ENCODE data around the gene PRKG1.
"Not testable (repeated sequence)": the region's sequence is repeated elsewhere in the genome, so short reads cannot be mapped to it uniquely, and the experiment has no call there.

PRKG1 gene

DNA sequence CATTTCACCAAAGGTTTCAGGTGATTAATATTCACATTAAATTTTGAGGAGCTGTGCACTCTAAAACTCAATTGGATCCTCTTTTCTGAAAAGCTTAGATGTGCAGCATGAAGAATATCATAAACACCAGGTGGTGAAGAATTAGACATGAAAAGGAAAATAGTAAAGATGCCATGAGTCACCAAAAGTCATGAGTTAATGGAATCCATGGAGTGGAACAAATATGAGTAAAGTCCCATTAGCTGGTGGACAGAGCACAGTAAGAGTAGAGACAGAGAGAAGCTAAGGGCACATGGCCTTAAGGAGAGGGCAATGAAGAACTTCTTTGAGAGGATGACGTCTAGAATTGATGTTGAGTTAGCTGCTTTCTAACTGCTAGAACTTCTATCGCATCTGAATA is 353.5 kb downstream of the PRKG1 start:
- no peak for DNase-seq (ENCODE audit: low read depth)

DNA sequence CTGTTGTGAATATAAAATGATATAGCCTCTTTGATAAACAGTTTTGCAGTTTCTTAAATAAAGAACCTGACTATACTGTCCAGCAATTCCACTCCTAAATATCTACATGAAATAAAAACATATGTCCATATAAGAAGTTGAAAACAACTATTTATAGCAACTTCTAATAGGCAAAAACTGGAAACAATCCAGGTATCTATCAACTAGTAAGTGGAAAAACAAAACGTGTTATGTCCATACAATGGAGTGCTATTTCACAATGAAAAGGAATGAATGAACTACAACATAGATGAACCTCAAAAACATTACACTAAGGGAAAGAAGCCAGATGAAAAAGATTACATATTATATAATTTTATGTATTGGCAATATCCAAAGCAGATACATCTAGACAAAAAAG is 356.2 kb downstream of the PRKG1 start:
- DNase-seq (ENCODE audit: low read depth): no peak

DNA sequence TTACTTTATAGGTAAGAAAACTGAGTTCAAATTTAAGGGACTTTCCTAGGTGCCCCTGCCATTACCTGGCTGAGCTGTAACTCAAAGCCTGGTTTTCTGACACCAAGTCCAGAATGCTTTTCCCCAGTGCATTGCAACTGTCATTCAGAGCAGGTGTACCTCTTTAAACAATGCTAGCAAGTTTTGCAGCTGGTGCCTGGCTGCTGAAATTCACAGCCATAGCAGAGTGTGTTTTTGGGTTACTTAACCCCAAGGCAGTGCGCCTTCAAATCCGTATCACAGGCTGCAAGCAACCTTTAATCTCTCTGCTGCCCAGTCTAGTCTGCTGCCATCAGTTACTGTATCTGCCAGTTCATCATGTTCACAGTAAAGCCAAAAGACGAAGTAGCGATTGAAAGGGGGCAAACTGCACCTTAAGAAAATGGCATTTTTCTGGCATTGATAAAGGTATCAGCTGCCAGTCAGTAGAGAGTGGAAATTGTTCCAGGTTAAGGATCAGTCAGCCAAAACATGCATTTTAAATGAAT is 359.7 kb downstream of the PRKG1 start:
- DNase-seq (ENCODE audit: low read depth): no peak

DNA sequence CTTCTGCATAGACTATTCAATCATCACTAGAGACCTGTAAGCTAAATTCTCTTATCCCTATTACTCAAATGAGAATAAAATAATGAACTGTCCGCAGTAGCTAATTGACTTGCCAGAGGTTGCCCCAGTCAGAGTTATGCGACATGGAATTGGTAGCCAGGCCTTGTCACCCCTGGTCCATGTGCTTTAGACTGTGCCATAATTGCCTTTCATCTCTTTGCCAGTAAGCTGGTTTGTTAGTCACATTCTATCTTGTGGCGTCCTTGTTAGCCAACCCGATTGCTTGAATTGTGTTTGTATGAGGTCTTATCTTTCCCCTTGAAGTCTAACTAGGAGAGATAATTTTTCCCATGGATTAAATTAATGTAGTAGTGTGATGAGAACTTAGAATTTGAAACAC is 362.5 kb downstream of the PRKG1 start:
- no peak for DNase-seq (ENCODE audit: low read depth)

DNA sequence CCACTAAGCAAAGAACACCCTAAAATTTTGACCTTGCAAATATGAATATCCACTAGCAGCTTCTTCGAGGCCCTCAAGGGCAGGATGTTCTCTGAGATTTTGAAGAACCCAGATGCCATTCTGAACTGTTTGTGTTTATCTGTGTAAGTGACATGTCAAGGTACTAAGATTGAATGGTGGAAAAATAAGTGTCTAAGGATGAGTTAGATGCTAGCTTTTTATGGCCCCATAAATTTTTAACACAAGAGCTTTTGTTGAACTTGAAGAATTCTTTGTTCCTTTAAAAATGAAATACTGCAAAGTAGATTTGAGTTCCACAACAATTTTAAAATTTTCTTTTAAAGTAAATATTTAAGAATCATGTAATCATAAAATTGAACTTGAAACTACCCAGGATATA is 365.4 kb downstream of the PRKG1 start:
- DNase-seq (ENCODE audit: low read depth): no peak

DNA sequence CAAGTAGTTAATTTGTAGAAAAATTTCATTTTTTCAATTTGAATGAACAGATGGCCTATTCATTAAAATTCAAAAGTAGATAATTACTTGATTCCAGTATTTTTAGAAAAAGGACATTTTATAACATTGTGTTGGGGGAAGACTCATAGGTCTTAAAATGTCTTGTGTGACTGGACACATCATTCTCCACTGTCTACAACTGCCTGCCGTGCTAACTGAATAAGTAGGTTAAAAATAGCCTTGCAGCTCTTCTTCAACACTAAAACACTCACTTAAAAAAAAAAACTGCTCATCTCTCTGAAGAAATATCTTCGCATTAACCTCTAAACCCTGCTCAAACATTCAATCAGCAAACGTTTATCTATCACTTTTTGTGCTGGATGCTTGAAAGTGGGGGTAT is 371.3 kb downstream of the PRKG1 start:
- DNase-seq (ENCODE audit: low read depth): no peak

DNA sequence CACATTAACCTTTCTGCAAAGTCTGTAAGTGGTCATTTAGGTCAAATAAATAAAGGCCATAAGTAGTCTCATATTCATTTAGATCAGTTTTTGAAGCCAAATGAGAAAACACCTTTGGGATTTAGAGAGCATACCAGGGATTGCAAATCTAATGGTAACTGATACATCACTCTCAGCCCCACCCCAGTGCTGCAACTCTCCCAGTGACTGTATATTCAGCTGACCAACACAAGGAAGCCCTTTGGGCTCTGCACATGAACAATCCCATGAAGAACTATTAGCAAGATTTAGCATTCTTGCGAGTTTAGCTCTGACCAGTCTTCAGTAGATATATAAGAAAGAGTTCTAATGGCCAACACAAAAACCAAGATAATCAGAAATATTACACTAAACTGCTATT is 372.8 kb downstream of the PRKG1 start:
- DNase-seq (ENCODE audit: low read depth): no peak

DNA sequence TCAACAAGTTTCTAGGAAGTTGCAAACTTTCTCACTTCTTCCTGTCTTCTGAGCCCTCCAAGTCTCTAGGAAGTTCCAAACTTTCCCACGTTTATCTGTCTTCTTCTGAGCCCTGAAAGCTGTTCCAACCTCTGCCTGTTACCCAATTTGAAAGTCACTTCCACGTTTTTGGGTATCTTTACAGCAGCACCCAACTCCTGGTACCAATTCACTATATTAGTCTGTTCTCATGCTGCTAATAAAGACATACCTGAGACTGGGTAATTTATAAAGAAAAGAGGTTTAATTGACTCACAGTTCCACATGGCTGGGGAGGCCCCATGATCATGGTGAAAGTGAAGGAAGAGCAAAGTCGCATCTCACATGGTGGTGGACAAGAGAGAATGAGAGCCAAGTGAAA is 381.5 kb downstream of the PRKG1 start:
- DNase-seq (ENCODE audit: low read depth): not testable (repeated sequence)

DNA sequence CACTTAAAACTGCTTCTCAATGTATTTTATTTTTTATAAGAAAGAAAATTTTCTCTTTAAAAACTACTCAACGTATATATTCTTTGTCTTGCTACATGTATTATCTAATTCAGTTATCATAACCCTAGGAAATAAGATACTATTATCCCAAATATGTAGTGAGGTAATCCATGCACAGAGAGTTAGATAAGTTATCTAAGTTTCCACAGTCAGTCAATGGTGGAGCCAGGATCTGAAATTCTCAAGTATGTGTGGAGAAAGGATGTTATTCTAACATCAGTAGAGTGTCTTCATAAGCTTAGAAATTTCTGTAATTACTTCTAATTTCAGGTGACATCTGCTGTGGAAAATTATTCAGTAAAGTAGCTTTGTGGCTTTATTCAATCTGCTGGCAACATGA is 385.2 kb downstream of the PRKG1 start:
- DNase-seq (ENCODE audit: low read depth): no peak

DNA sequence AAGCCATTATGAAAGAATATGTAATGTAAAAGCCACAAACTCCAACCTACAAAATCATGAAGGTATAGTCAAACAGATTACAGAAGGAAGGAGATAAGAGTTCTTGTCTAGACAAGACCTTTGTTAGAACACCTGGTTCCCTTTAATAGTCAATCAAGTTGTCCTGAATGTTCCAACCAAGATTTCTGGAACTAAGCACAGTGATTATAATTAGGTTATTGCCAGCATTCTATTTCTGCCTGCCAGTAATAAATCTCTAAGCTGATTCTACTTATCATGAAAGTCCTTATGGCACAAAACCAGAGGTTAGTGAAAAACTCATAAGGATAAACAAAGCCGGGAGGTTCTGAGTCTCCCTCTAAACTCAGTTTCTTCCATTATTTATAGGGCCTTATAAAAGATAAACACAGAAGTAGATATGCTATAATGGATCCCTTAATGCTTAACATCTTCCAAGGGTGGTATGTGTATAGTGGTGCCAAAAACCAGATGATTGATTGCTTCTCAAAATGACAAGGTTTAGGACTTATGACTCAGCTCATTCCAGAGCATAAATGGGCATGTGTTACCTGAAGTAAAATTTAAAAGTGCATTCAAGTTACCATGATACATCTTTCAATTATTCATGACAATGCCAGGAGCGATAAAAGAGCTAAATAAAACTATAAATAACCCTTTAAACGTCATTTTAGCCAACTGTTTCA is 387.9 kb downstream of the PRKG1 start:
- DNase-seq (ENCODE audit: low read depth): no peak

DNA sequence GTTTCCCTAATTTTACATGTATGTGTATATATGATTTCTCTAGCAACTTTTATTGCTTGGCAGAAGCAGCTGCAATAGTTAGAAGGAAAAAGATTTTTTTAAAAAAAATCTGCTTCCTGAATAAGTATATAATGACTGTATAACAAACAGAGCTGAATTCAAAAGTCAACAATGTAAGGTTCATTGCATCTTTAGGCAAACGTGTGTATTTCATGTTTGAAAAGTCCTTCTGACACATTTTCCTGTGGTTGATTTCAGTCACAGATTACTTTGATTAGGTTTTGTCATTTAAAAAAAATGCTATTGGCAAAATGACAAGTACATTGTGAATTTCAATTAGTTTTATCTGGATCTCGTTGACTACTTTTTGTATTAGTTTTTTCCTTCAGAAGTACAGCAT is 394.1 kb downstream of the PRKG1 start:
- DNase-seq (ENCODE audit: low read depth): no peak

DNA sequence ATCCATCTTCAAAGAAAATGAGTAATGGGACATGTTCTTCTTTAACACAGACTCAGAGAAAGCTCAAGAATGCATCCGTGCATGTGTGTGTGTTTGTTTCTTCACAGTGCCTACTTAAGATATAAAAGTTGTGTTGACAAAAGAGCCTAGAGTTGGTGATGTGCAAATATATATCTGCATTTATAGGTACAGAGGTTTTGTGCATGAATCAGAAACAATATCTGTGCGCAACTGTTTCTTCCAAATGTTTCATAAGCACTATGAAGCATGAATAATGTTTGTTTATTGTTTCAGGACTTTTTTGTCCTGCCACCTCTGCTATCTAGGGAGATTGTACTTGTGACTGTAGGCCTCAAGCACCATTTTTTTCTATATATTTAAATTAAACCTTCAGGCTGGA is 395.4 kb downstream of the PRKG1 start:
- no peak for DNase-seq (ENCODE audit: low read depth)

DNA sequence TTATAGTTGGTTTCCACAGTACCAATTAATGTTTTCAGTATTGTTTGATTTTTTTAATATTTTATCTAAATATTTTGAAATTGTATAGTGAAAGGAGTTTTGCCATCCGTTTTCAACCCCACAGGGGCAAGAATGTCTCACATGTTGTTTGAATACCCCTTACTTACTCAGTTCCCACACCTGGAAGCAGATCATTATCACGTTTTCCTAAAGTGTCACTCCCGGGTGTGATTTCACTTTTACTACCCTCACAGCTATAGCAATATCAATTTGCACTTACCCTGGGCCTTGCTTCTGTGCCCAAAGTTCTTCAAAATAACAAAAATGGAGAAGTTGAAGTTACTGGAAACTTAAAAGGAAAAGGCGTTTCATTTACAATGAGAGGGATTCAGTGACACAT is 397.0 kb downstream of the PRKG1 start:
- no peak for DNase-seq (ENCODE audit: low read depth)

DNA sequence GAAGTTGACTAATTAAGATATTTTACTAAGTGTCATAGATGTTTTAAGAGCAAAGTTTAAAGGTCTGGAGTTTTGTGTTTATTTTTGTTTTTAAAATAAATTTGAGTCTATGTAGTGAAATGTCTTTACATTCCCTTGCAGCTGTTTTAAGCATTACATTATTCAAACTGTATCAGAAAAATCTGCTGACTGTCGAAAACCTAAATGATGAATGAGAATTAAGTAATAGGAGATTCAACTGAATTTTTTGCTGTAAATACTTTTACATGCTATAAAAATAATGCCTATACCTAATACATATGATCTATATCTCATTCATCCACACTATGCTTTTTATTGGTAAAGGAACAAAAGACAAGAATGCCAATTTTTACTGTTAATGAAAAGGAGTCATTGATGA is 397.9 kb downstream of the PRKG1 start:
- DNase-seq (ENCODE audit: low read depth): no peak

DNA sequence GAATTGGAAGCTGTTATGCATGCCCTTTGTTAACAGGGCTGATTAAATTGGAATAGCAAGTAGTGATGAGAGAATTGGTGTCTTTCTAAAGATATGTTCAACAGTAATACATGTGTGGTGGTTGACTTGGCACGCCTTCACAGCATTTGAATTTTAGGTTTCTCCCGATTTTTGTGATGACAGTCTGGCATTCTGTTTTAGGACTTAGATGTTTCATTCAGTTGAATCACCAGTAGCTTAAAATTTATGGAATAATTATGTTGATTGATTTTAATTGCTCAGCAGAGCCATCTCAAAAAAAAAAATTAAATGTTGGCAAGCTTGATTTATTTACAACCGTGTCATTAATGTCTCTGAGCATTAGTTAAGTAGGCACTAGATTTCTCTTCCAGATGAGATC is 405.4 kb downstream of the PRKG1 start:
- no peak for DNase-seq (ENCODE audit: low read depth)

DNA sequence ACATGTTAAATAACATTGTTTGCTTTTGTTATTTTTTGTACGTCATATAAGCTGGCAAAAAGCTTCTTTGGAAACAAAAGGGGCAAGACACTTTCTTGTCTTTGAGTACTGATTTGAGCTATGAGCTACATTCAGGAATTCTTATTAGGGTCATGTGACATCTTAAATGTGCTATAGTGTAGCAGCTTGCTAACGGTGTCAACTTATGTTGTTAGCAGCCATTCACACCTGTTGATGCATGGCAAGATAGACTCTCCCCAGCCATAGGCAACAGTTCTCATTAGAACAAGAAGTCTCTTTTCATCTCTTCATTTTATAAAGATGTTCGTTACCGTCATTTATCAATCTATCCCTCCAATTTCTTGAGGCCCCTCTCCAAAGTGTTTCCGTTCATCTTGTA is 411.4 kb downstream of the PRKG1 start:
- no peak for DNase-seq (ENCODE audit: low read depth)

DNA sequence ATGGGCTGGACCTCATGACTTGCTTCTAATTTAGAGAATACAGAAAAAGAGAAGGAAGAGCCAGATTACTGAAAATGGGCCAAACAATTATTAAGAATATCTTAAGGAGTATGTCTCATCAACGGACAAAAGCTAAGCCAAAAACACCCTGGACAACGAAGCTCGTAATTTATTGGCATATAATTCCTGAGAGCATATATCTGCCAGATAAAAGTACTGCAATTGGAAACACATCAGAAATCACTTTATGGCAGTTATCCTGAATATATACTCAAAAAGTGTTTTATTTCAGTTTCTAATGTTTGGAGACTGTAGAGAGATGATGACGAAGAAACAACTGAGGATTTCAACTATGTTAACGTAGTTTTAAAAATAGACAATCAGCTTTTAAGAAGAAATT is 413.3 kb downstream of the PRKG1 start:
- DNase-seq (ENCODE audit: low read depth): no peak

DNA sequence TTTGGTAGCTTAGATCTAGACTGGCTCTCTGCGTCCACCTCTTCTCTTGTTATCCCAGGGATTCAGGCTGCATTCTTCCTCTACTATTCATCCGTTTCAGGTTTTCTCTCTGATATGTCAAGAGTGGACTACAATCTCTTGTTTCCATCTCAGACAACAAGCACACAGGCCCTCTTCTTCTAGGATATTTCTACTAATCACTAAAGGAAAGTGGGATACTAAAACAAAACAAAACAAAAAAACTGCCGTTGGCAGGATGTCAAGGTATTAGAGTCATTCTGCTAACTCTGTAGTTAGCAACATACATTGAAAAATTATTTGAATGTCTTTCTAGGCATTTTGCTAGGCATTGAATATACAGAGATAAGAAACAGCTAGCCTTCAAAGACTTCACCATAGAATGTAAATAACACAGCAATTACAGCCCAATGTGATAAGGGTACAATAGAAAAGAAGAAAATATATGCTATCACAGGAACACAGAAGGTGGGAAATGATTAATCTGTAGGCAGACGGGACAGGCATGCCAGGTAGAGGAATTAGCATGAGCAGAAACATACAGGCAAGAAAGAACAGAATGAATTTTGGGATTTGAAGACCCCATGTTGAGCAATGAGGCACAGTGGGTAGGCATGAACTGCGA is 414.6 kb downstream of the PRKG1 start:
- DNase-seq (ENCODE audit: low read depth): no peak

DNA sequence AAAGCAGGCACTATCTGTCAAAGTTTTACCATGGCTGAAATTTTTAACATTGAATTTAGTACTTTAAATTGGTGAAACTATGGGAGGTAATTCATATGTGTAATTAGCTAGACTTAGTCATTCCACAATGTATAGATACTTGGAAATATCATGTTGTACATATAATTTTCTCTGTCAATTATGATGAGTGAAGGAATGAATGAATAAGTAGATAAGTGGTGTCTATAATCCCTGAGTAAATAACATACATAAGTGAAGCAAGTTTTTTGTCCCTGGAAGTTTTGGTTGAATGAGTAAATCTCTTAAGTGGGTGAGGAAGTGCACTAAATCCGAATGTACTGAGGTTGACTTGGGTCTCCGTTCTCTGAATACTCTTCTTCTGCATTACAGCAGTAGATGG is 424.1 kb downstream of the PRKG1 start:
- DNase-seq (ENCODE audit: low read depth): no peak

DNA sequence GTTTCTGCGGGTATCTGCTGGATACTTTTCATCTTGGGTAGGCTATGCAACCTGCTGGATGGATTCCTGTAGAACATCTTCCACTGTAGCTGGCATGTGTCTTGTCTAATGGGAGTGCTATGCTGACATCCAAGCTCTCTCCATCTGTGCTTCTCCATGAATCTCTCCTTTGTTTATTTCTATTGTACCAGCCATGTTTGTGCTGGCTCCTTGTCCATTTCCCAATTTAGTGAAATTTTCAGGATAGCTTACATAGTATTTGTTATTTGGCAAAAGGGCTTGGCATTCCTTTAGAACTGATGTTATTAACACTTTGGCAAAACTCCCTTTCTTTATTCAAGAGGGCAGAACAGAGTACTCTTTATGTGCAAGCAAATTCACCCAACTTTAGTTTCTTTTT is 427.1 kb downstream of the PRKG1 start:
- no peak for DNase-seq (ENCODE audit: low read depth)

DNA sequence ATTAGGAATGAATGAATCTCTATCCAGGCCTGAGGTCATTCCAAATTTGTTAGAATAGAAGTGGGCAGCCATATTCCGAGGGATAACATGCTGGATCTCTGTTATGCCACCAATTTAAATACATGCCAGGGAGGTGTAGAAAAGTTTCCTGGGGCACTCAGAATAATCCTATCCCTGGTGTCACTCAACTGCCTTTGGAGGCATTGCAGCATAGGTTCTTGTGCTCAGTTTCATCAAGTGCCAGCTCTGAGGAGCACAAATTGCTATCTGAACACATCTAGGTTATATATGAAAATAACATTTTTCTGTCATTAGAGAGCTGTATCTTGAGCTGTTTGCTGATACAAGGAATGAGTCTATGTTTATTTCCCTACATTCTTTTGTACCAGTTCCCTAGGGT is 427.8 kb downstream of the PRKG1 start:
- DNase-seq (ENCODE audit: low read depth): no peak

DNA sequence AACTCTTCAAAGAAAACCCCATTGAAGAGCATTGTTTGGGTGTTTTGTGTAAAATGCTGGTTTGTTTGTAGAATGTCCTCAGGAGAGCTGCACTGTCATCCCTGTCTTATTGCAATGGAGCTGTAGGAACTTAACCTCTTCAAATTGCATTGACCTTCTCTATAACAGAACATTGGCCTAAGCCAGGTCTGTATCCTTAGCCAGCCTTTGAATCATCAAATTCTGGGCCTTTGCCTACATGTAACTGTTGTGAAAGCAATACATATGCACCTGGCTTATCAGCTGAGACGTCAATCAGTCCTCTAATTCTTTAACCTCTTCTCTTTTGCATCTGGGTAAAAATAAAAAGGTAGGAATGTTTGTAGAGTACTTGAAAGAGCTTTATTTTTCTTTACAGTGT is 429.1 kb downstream of the PRKG1 start:
- no peak for DNase-seq (ENCODE audit: low read depth)

DNA sequence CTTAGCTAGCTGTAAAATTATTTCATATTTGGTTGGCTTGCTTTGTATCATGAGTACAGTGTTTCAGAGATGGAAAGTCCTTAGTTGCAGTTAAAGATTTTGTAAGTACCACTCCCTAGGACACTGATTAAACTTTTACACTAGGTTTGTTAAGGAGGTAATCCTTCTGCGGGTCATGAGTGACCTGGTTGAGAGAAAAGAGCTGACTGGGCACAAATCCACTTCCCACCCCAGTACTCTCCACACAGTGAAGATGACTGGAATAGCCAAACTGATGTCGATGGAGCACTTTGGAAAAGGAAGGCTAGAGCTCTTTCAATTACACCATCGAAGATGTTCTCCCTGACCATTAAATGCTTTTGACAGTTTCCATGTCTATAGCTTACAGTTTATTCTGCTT is 433.2 kb downstream of the PRKG1 start:
- no peak for DNase-seq (ENCODE audit: low read depth)

DNA sequence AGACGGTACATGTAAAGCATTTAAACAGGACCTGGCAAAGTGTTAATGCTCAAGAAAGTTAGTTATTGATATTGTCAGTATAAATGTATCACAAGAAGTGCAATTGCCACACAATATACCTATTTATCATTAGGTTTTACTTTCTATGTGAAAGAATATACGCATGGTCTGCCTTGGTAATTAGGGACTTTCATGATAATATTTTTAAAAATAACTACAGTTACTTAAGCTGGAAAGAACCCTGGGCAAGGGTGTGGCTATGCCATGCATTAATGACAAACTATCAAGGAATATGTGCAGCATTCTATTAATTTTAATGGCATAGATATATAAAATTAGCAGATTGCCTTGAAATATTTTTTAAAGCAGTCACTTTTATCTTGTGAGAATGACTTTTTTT is 433.9 kb downstream of the PRKG1 start:
- DNase-seq (ENCODE audit: low read depth): no peak
